Nephron progenitor cell (in vitro differentiated cells): Measurements from ENCODE around the gene FOXE3.
A peak's percentile ranks its signal among the peaks of the same experiment; 100 is the strongest.

Experiments used
- DNase-seq: peaks from one replicate; pipeline ENCODE4 v3.0.0; 2021
- H3K27ac Mint-ChIP-seq: 2 replicates; pipeline ENCODE4 v1.8.0; 2021; ENCODE audit warnings: mild to moderate bottlenecking, moderate library complexity, mixed read lengths
- H3K27me3 Mint-ChIP-seq: 2 replicates; pipeline ENCODE4 v1.8.0; 2021; ENCODE audit warnings: mild to moderate bottlenecking, low read depth, mixed read lengths; ENCODE audit not compliant: poor library complexity
- H3K36me3 Mint-ChIP-seq: 2 replicates; pipeline ENCODE4 v1.8.0; 2021; ENCODE audit warnings: low read depth, mixed read lengths
- H3K4me1 Mint-ChIP-seq: 2 replicates; pipeline ENCODE4 v1.8.0; 2021; ENCODE audit warnings: mixed read lengths
- H3K4me3 Mint-ChIP-seq: 2 replicates; pipeline ENCODE4 v1.8.0; 2021; ENCODE audit warnings: mild to moderate bottlenecking, moderate library complexity, mixed read lengths
- H3K9me3 Mint-ChIP-seq: 2 replicates; pipeline ENCODE4 v1.8.0; 2021; ENCODE audit warnings: mild to moderate bottlenecking, moderate library complexity, mixed read lengths
- TF ChIP-seq, protein P1 (sequence below): fragments of 200-600 bp; sonication (generic); IDR thresholded peaks from 2 replicates; pipeline ENCODE4 v1.5.0; 2021; ENCODE audit warnings: antibody characterized with exemption

The FOXE3 gene

DNA sequence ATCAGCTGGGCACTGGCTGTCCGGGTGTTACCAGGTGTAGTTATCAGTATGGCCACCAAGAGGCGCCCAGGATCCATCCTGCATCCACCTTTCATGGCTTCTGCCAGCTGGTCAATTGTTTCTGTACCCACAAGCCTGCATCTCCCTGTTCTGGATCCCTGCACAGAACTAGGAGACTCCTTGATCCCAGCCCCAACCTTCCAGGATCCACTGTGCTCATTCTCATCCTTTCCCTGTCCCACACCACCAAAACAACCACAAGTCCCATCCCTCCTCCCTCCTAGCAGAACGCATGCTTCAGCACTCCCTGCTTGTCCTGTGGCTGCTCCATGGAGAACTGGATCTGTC, 27.2 kb upstream of the FOXE3 start:
- no peaks in the 10 kb centered on the region for H3K9me3 Mint-ChIP-seq
- peaks cover 4% of the 10 kb centered on the region for H3K36me3 Mint-ChIP-seq
- no peak overlapping the region for H3K27ac Mint-ChIP-seq
- TF ChIP-seq, protein P1, sequence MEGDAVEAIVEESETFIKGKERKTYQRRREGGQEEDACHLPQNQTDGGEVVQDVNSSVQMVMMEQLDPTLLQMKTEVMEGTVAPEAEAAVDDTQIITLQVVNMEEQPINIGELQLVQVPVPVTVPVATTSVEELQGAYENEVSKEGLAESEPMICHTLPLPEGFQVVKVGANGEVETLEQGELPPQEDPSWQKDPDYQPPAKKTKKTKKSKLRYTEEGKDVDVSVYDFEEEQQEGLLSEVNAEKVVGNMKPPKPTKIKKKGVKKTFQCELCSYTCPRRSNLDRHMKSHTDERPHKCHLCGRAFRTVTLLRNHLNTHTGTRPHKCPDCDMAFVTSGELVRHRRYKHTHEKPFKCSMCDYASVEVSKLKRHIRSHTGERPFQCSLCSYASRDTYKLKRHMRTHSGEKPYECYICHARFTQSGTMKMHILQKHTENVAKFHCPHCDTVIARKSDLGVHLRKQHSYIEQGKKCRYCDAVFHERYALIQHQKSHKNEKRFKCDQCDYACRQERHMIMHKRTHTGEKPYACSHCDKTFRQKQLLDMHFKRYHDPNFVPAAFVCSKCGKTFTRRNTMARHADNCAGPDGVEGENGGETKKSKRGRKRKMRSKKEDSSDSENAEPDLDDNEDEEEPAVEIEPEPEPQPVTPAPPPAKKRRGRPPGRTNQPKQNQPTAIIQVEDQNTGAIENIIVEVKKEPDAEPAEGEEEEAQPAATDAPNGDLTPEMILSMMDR = peak; percentile 85
- peaks cover 21% of the 10 kb centered on the region for H3K4me1 Mint-ChIP-seq
- DNase-seq = peak; percentile 77
- no peak overlapping the region for H3K4me3 Mint-ChIP-seq
- H3K27me3 Mint-ChIP-seq = peaks cover 74% of the 10 kb centered on the region

DNA sequence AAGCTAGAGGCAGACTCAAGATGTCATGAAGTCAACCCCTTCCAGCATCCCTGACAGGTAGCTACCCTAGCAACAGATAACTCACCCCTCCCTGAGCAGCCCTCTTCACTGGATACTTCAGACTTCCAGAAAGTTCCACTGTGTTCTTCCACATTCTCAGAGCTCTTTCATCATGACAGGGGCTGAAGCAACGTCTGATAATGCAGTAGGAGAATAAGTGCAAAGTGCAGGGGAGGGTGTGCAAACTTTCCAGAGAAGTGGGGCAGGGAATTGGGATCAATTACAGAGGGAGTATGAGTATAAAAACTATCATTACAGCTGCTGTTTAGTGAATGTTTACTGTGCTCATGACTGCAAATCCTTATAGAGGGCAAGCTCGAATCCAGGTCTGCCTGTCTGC, 26.4 kb upstream of the FOXE3 start:
- H3K4me1 Mint-ChIP-seq = peaks cover 21% of the 10 kb centered on the region
- H3K9me3 Mint-ChIP-seq = no peaks in the 10 kb centered on the region
- DNase-seq = no peak
- H3K27ac Mint-ChIP-seq = no peak overlapping the region
- no peaks in the 10 kb centered on the region for H3K36me3 Mint-ChIP-seq
- peaks cover 83% of the 10 kb centered on the region for H3K27me3 Mint-ChIP-seq
- no peak overlapping the region for H3K4me3 Mint-ChIP-seq
- TF ChIP-seq, protein P1 = no peak

DNA sequence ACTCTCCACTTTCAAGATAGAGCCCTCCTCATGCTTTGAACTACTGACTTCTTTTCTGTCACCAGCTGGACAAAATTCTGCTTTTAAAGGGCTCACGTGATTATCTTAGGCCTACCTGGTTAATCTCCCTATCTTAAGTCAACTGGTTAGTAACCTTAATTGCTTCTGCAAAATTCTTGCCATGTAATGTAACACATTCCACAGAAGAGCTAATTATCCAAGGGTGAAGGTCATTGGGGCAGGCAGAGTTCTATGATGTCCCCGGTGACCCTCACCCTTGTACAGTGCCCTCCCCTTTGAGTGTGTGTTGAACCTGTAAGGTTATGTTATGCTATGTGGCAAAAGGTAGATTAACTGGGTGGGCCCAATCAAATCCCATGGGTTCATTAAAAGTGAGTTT, 25.2 kb upstream of the FOXE3 start:
- Mint-ChIP-seq H3K9me3 (no peaks in the 10 kb centered on the region), H3K4me1 (peaks cover 21% of the 10 kb centered on the region), H3K36me3 (no peaks in the 10 kb centered on the region), H3K27ac (no peak overlapping the region), H3K4me3 (no peak overlapping the region), H3K27me3 (peaks cover 94% of the 10 kb centered on the region)
- TF ChIP-seq, protein P1 = no peak
- DNase-seq = no peak

DNA sequence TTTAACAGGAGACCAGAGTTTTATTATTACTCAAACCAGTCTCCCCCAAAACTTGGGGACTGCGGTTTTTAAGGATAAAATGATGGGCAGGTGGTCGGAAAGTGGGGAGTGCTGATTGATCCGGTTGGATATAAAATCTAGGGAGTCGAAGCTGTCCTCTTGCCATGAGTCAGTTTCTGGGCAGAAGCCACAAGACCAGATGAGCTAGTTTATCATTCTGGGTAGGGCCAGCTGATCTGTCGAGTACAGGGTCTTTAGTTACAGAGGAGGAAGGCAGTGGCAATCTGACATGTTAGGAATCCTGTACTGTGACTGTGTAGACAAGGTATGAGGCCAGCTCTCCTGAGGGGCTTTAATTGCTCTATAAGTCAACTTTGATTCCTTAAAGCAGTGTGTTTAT, 22.9 kb upstream of the FOXE3 start:
- Mint-ChIP-seq H3K27ac (no peak overlapping the region), H3K27me3 (peaks cover 97% of the 10 kb centered on the region), H3K9me3 (no peaks in the 10 kb centered on the region), H3K4me1 (peaks cover 21% of the 10 kb centered on the region), H3K4me3 (no peak overlapping the region), H3K36me3 (no peaks in the 10 kb centered on the region)
- TF ChIP-seq, protein P1 = no peak
- no peak for DNase-seq

DNA sequence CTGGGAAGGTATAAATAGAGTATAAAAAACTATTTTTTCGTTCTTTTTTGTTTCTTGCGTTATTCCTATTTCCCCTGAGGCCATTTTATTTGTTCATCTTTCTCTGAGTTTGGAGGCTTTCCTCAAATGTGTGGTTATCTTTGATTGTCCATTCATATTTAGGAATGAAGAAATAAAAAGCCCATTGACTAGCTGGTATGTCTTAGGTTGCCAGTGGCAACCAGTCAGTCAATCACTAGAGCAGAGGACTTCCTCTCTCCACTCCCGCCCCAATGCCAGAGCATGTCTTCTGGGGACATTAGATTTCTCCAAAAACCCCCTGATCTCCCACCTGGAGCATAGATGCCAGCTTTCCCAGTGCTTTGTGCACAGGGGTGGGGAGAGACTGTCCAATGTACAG, 20.7 kb upstream of the FOXE3 start:
- H3K9me3 Mint-ChIP-seq = no peaks in the 10 kb centered on the region
- no peak overlapping the region for H3K4me3 Mint-ChIP-seq
- TF ChIP-seq, protein P1 = no peak
- no peaks in the 10 kb centered on the region for H3K36me3 Mint-ChIP-seq
- H3K4me1 Mint-ChIP-seq = peaks cover 13% of the 10 kb centered on the region
- H3K27me3 Mint-ChIP-seq = peaks cover 91% of the 10 kb centered on the region
- H3K27ac Mint-ChIP-seq = no peak overlapping the region
- DNase-seq = no peak

DNA sequence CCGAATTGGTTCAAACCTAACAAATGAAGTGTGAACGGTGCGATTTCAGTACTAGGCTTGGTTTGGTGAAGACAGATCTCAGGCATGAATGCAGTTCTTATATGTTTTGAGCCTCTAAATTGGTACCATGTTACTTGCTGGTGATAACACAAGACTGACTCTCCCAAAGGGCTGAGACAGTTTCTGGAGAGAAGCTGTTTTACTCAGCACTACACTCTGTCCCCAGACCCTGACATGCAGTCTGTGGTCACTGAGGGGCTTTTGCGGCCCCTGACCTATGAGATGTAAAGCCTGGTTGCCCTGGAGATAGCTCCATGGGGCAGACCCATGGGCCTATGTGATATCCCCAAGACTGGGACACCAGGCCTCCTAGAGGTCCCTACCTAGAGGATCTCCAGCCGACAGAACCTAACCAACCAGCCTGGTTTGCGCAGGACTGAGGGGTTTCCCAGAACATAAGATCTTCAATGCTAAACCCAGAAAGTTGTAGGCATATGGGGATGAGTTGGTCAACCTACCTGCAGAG, 19.4 kb upstream of the FOXE3 start:
- Mint-ChIP-seq H3K27ac (no peak overlapping the region), H3K27me3 (peaks cover 92% of the 10 kb centered on the region), H3K4me1 (peaks cover 15% of the 10 kb centered on the region), H3K9me3 (no peaks in the 10 kb centered on the region), H3K4me3 (no peak overlapping the region), H3K36me3 (no peaks in the 10 kb centered on the region)
- no peak for DNase-seq
- TF ChIP-seq, protein P1 = no peak
